GM12891 (cell line): ENCODE measurements around the gene STK32B.
A peak's percentile ranks its signal among the peaks of the same experiment; 100 is the strongest.

Experiments
- DNase-seq: peaks from one replicate; pipeline ENCODE4 v3.0.0; 2011; ENCODE audit warnings: low spot score; ENCODE audit not compliant: insufficient read length
- FAIRE-seq: peaks from 2 replicates; lab custom pipeline; 2011; peaks lifted over from hg19 to GRCh38; lab: Jason Lieb, UNC
- PAX5 ChIP-seq: IDR thresholded peaks from 2 replicates; pipeline ENCODE4 v1.6.1; 2011; ENCODE audit warnings: low read length, moderate library complexity, mild to moderate bottlenecking; ENCODE audit not compliant: insufficient read depth, severe bottlenecking
- POLR2A ChIP-seq: IDR thresholded peaks from 2 replicates; pipeline ENCODE4 v1.6.1; 2011; ENCODE audit warnings: low read depth, low read length, control low read depth
- POLR2AphosphoS5 ChIP-seq: IDR thresholded peaks from 2 replicates; pipeline ENCODE4 v1.6.1; 2011; ENCODE audit warnings: low read depth, low read length, control low read depth
- POU2F2 ChIP-seq: IDR thresholded peaks from 2 replicates; pipeline ENCODE4 v1.6.1; 2011; ENCODE audit warnings: low read depth, mild to moderate bottlenecking, control low read depth, low read length, moderate library complexity
- SPI1 ChIP-seq: IDR thresholded peaks from 2 replicates; pipeline ENCODE4 v1.6.1; 2011; ENCODE audit warnings: low read depth, low read length, control low read depth
- TAF1 ChIP-seq: IDR thresholded peaks from 2 replicates; pipeline ENCODE4 v1.6.1; 2011; ENCODE audit warnings: low read depth, low read length, control low read depth

STK32B gene

DNA sequence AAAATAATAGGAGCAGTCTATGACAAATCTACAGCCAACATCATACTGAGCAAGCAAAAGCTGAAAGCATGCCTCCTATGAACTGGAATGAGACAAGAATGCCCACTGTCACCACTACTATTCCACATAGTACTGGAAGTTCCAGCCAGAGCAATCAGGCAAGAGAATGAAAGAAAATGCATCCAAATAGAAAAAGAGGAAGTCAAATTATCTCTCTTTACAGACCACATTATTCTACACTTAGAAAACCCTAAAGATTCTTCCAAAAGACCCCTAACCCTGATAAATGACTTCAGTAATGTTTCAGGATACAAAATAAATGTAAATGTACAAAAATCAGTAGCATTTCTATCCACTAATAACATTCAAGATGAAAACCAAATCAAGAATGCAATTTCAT lies 249.0 kb downstream of the STK32B start:
- FAIRE-seq (no peak), DNase-seq (no peak)
- TF ChIP-seq SPI1: peak; percentile 25; the same call in 1 of the 2 replicates
- no peak for TF ChIP-seq POLR2AphosphoS5
- TF ChIP-seq TAF1: no peak

DNA sequence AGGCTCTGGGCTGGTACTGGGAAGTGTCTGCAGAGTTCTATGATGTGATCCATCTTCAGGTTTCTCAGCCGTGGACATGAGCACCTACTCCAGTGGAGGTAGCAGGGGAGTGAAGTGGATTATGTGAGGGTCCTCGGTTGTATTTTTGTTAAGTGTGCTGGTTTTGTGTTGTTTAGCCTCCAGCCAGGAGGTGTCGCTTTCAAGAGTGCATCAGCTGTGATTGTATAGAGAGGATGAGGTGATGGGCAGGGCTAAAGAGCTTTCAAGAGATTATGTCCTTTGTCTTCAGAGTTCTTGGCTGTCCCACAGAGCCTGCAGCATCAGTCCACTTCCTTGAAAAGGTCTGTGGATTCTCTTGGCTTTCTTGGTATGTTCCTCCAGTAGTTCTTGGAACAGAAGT lies 256.6 kb downstream of the STK32B start:
- DNase-seq (no peak), FAIRE-seq (no peak)
- TF ChIP-seq SPI1 (no peak), POLR2AphosphoS5 (no peak), TAF1 (no peak), POU2F2 (no peak), POLR2A (no peak), PAX5 (no peak)

DNA sequence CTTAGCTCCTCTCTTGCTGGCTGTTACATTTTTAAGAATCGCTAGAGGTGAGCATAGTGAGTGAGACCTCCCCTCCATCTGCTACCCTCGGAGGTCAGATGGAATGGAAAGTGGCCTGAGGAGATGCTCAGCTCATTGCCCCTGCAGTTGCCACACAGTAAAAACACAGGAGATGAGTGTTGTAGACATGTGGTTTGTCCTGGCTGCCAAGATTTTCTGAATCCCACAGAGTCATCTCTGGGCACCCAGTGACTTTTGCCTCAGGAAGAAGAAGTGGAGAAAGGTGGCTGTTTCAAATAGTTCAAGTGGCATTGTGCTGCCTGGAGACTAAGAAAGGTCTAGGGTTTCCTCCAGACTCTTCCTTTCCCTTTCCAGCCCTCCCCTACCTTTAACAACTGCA lies 271.0 kb downstream of the STK32B start:
- FAIRE-seq (no peak), DNase-seq (no peak)
- TF ChIP-seq POLR2AphosphoS5: no peak
- TF ChIP-seq SPI1: no peak
- TF ChIP-seq PAX5: no peak
- TF ChIP-seq POLR2A: no peak
- no peak for TF ChIP-seq POU2F2
- no peak for TF ChIP-seq TAF1

DNA sequence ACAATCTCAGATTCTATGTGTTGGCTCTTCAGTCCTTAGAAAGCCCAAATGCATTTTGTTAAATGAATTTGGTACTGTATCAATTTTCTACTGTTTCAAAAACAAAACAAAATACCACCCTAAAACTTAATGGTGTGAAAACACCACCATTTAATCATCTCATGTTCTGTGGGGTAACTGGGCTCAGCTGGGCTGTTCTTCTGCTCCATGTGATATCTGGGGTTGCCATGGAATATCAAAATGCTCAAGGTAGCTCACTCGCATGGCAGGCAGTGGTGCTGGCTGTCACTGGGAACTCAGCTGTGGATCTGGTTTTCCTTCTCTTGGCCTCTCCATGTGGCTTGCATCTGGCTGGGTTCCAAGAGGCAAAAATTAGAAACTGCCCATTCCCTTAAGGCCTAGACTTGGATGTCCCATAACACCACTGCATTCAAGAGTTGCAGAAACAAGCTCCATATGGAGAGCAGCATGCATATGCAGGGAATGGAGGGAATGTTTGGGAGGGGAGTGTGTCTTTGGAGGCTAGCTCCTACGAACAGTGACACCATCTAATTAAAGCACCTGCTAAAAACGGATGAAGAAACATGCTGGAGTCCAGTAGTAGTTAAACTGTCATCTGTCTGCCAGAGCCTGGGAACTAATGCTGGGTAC lies 279.2 kb downstream of the STK32B start:
- no peak for FAIRE-seq
- no peak for TF ChIP-seq TAF1
- no peak for TF ChIP-seq PAX5
- no peak for TF ChIP-seq POLR2A
- TF ChIP-seq POLR2AphosphoS5: no peak
- no peak for TF ChIP-seq SPI1
- TF ChIP-seq POU2F2: no peak
- no peak for DNase-seq

DNA sequence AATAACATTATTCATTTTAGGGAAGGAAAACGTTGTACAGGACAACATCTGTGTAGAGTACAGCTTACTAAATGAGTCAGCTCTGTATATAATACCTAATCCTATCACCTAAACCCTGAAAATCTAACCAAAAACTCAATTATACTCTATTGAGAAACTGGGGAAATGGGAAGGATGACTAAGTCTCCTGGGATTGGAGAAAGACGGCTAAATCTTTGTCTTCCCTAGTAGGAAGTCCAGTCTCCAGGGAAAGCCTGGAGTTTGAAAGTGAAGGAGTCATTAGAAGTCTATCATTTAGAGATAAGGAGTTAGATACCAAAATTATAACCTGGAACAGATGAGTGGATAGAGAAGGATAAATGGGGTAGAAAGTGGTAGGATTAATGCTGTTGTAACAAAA lies 286.5 kb downstream of the STK32B start:
- DNase-seq (no peak), FAIRE-seq (no peak)
- TF ChIP-seq POLR2A (no peak), PAX5 (no peak), SPI1 (no peak), POU2F2 (no peak), TAF1 (no peak), POLR2AphosphoS5 (no peak)

DNA sequence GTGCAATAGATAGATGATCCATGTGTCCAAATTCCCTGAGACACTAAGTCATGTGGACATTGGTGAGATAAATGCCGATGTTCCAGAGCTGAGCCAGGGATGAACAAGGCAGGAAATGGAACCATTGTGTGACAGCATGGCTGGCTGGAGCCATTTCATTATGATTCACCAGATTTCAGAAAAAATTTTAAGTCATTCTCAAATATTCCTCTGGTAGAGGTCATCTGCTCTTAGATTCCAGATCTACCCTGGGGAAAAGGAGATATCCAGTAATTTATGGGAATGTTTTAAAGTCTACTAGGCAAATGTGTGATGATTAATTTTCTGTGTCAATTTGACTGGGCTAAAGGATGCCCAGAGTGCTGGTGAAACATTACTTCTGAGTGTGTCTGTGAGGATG lies 287.3 kb downstream of the STK32B start:
- no peak for TF ChIP-seq POLR2AphosphoS5
- no peak for DNase-seq
- no peak for FAIRE-seq

DNA sequence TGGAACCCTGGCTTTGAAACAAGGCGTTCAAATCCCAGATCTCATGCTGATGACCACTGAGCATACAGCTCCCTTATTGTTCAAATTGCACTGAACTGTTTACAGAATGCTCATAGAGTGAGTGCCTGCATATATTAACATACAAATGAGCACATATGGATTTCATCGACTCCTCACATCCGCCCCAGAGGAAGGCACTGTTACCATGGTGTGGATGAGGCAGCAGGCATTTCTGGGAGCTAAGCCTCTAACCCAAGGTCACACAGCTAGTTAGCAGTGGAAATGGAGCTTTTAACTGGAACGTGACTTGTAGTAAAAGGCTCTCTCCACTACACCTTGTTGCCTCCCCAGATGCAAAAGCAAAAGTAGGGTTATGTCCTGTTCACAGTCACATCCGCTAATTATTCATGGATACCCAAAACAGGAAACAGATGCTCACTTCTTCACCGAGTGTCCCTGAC lies 289.7 kb downstream of the STK32B start:
- no peak for TF ChIP-seq SPI1
- no peak for TF ChIP-seq POU2F2
- TF ChIP-seq POLR2A: no peak
- TF ChIP-seq POLR2AphosphoS5: no peak
- TF ChIP-seq PAX5: no peak
- no peak for TF ChIP-seq TAF1
- FAIRE-seq: no peak
- no peak for DNase-seq

DNA sequence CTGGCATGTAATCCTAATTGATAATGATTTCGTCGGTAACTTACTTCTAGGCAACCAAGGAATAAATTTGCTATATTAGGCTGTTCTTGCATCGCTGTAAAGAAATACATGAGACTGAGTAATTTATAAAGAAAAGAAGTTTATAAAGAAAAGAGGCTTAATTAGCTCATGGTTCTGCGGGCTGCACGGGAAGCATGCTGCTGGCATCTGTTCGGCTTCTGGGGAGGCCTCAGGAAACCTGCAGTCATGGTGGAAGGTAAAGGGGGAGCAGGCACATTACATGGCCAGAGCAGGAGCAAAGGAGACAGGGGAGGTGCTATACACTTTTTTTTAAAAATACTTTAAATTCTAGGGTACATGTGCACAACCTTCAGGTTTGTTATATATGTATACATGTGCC lies 290.2 kb downstream of the STK32B start:
- TF ChIP-seq POU2F2: no peak
- no peak for TF ChIP-seq POLR2A
- TF ChIP-seq SPI1: no peak
- TF ChIP-seq TAF1: no peak
- no peak for TF ChIP-seq POLR2AphosphoS5
- TF ChIP-seq PAX5: no peak
- DNase-seq (no peak), FAIRE-seq (no peak)

DNA sequence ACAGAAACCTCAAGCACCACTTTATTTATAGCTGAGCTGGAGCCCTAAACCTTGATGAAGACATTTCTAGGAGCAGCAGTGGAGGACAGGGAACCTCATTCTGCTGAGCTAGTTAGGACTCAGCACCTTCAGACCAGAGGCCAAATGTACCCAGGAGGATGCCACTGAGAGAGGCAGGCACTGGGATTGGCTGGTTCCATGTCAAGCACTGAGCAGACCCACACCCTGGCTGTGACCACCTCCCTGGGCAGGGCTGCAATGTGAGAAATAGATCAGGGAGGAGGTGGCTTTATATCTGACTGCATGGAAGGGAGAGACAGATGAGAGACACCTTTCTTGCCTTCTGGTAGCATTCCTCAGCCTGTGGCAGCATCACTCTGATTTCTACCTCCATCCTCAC lies 304.6 kb downstream of the STK32B start:
- FAIRE-seq (no peak), DNase-seq (no peak)
- TF ChIP-seq PAX5 (no peak), TAF1 (no peak), SPI1 (no peak), POU2F2 (no peak), POLR2AphosphoS5 (no peak), POLR2A (no peak)

DNA sequence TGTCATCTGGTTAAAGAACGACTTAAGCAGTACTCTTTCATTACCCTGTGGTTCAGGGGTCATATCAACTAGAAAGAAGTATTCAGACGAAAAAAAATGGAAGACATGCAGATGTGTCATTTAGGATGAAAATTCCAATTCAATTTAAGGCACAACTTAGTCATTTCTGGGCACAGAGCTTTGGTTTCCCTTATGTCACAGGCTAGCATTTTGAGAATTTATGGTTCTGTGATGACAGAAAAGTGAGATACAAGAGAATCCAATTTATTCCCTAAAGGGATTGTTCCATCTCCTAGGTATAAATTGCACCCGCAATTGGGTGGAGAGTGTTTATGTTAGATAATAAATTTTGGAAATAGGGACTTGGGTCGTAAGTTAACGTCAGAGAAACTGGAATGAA lies 306.6 kb downstream of the STK32B start:
- no peak for FAIRE-seq
- DNase-seq: no peak
- TF ChIP-seq PAX5 (no peak), TAF1 (no peak), POU2F2 (no peak), POLR2A (no peak), POLR2AphosphoS5 (no peak), SPI1 (no peak)

DNA sequence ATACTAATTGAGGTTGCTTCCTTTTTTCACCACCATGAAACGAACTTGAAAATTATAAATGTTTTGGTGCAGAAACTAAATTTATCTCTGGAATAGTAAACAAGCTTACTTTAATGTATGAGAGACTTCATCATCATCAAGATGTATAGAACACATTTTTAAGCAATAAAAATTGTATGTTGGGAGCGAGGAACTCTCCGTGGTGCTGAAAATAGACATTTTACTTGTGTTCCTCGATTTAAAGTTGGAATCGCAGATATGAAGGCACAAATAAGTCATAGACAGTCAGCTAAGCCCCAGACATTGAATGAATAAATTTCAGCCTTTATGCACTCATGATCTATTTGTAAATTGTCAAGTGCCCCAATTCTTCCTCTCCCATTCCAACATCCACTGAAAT lies 310.7 kb downstream of the STK32B start:
- TF ChIP-seq TAF1 (no peak), PAX5 (no peak), POU2F2 (no peak), SPI1 (no peak), POLR2AphosphoS5 (no peak), POLR2A (no peak)
- DNase-seq: no peak
- no peak for FAIRE-seq
